Astrocyte of the cerebellum (primary cell): ENCODE data around the gene PVR.

ENCODE experiments used
- DNase-seq: peaks from one replicate; pipeline ENCODE4 v3.0.0-alpha.2; 2011; ENCODE audit warnings: low read depth
- H3K4me3 ChIP-seq: 2 replicates; pipeline ENCODE4 v1.5.1; 2011; ENCODE audit warnings: mild to moderate bottlenecking, low read depth, low read length, moderate library complexity
- in situ Hi-C: cut with HindIII; loops from 2 replicates; pipeline ENCODE4 v1.10.0; 2017; ENCODE audit warnings: low sequenced_read_pairs
- TF ChIP-seq, protein P1 (sequence below): IDR thresholded peaks from 2 replicates; pipeline ENCODE4 v1.5.1; 2012; ENCODE audit warnings: low read length, low read depth, moderate library complexity, mild to moderate bottlenecking; ENCODE audit errors: missing control alignments

Gene PVR

DNA sequence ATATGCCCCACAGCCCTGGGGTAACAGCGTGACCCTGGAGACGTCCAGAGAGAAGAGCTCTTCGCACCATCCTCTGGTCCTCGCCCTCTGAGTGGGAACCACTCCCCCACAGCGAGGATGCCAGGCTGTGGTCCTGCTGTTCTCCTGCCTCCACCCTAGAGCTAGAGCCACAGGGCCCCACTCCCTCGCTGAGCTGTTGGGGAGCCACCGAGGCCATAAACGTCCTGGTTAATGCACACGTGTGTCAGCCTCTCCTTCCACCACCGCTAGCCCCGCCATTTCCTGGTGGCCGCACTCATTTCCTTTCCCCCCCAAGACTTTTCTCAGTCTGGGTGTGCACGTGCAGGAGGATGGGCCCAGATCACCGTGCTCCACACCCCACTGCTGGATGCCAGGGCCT is 66.8 kb downstream of the PVR start:
- H3K4me3 ChIP-seq = no peak overlapping the region
- in situ Hi-C loops = loop anchor here (25.0 kb wide), 1 partner anchor 127 kb away; the partner anchor contains the start of gene NECTIN2
- DNase-seq = no peak
- TF ChIP-seq, protein P1, sequence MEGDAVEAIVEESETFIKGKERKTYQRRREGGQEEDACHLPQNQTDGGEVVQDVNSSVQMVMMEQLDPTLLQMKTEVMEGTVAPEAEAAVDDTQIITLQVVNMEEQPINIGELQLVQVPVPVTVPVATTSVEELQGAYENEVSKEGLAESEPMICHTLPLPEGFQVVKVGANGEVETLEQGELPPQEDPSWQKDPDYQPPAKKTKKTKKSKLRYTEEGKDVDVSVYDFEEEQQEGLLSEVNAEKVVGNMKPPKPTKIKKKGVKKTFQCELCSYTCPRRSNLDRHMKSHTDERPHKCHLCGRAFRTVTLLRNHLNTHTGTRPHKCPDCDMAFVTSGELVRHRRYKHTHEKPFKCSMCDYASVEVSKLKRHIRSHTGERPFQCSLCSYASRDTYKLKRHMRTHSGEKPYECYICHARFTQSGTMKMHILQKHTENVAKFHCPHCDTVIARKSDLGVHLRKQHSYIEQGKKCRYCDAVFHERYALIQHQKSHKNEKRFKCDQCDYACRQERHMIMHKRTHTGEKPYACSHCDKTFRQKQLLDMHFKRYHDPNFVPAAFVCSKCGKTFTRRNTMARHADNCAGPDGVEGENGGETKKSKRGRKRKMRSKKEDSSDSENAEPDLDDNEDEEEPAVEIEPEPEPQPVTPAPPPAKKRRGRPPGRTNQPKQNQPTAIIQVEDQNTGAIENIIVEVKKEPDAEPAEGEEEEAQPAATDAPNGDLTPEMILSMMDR = no peak

DNA sequence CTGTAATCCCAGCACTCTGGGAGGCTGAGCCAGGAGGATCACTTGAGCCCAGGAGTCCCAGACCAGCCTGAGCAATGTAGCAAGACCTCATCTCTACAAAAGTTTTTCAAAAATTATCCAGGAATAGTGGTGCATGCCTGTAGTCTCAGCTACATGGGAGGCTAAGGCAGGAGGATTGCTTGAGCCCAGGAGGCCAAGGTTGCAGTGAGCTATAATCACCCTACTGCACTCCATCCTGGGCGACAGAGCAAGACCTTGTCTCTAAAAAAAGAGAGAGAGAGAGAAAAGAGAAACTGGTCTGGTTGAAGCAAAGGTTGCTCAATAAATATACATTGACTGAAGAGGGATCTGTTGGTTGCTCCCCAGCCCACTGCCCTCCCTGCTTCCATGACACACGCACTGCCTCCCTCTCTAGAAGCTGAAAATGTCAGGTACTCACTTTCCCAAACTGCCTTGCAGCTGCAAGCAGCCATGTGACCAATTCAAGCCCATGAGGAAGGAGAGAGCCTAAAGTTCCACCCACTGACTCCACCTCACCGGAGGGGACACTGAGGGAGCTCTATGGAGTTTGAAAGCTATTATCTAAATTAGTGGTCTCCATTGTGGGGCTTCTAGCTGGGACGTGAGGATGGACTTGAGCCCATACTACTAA is 69.3 kb downstream of the PVR start:
- in situ Hi-C loops = loop anchor here (25.0 kb wide), 1 partner anchor 124 kb away; the partner anchor contains the start of gene NECTIN2
- TF ChIP-seq, protein P1 = no peak
- H3K4me3 ChIP-seq = no peak overlapping the region
- no peak for DNase-seq
